Liver (tissue), 9 donors: Measurements from ENCODE around the gene PHLPP1. TPM values are rescaled to one million over a fixed set of nuclear protein-coding genes. Genes with fewer than 3 reads are reported as not detected.

Experiments used
- DNase-seq: peaks from one replicate; pipeline ENCODE4 v3.0.0-alpha.2; 2017; ENCODE audit warnings: low spot score
- H3K27ac ChIP-seq, 2 donors: one replicate each; pipeline ENCODE4 v1.7.0; 2013; ENCODE audit warnings: inconsistent platforms in 2 of 2, low read length in 2 of 2, control low read depth in 1 of 2, low read depth in 1 of 2, mild to moderate bottlenecking in 1 of 2
- H3K27me3 ChIP-seq, 4 donors: one replicate each; pipeline versions ENCODE4 v1.6.1 to v1.7.0; 2013; ENCODE audit warnings: low read length in 3 of 4, inconsistent platforms in 1 of 4, mild to moderate bottlenecking in 1 of 4, moderate library complexity in 1 of 4; ENCODE audit not compliant: control insufficient read depth in 4 of 4, insufficient read depth in 4 of 4
- H3K36me3 ChIP-seq, 4 donors: one replicate each; pipeline versions ENCODE4 v1.6.1 to v1.7.0; 2013; ENCODE audit warnings: low read length in 3 of 4, mild to moderate bottlenecking in 3 of 4, low read depth in 1 of 4, moderate library complexity in 1 of 4; ENCODE audit not compliant: control insufficient read depth in 4 of 4, insufficient read depth in 3 of 4
- H3K4me1 ChIP-seq, 4 donors: one replicate each; pipeline versions ENCODE4 v1.6.1 to v1.7.0; 2013; ENCODE audit warnings: low read length in 3 of 4, mild to moderate bottlenecking in 3 of 4, moderate library complexity in 1 of 4; ENCODE audit not compliant: control insufficient read depth in 4 of 4, insufficient read depth in 4 of 4
- H3K4me3 ChIP-seq, 3 donors: one replicate each; pipeline versions ENCODE4 v1.6.1 to v1.7.0; 2013; ENCODE audit warnings: low read length in 3 of 3, control low read depth in 1 of 3, low read depth in 1 of 3, mild to moderate bottlenecking in 1 of 3
- H3K9ac ChIP-seq, 2 donors: one replicate each; pipeline ENCODE4 v1.7.0; 2013; ENCODE audit warnings: low read length in 2 of 2, mild to moderate bottlenecking in 2 of 2, moderate library complexity in 2 of 2, control low read depth in 1 of 2, low read depth in 1 of 2
- H3K9me3 ChIP-seq, 4 donors: one replicate each; pipeline versions ENCODE4 v1.6.1 to v1.7.0; 2013; ENCODE audit warnings: low read length in 3 of 4; ENCODE audit not compliant: control insufficient read depth in 4 of 4
- ATF3 ChIP-seq: IDR thresholded peaks from 2 replicates; pipeline ENCODE4 v1.6.1; 2016; ENCODE audit warnings: antibody characterized with exemption
- CTCF ChIP-seq: fragments of 150-350 bp; IDR thresholded peaks from 2 replicates; pipeline ENCODE4 v1.5.1; 2017; ENCODE audit warnings: improper control_type of control experiment, low read depth, low read length; ENCODE audit not compliant: missing input control
- EGR1 ChIP-seq, 2 donors: IDR thresholded peaks; 2 replicates each; pipeline ENCODE4 v1.6.1; 2016 to 2018; ENCODE audit warnings: antibody characterized with exemption in 2 of 2, low read depth in 2 of 2
- FOXA1 ChIP-seq: IDR thresholded peaks from 2 replicates; pipeline ENCODE4 v1.6.1; 2016; ENCODE audit warnings: antibody characterized with exemption
- FOXA2 ChIP-seq: IDR thresholded peaks from 2 replicates; pipeline ENCODE4 v1.6.1; 2016; ENCODE audit warnings: antibody characterized with exemption
- GABPA ChIP-seq, 2 donors: IDR thresholded peaks in 1 of 2; conservative IDR thresholded peaks in 1 of 2; 2 replicates each; pipeline ENCODE4 v1.6.1; 2016; ENCODE audit warnings: antibody characterized with exemption in 2 of 2, mild to moderate bottlenecking in 1 of 2, moderate library complexity in 1 of 2
- HNF4A ChIP-seq, 2 donors: conservative IDR thresholded peaks; 2 replicates each; pipeline ENCODE4 v1.6.1; 2016; ENCODE audit warnings: antibody characterized with exemption in 2 of 2, mild to moderate bottlenecking in 2 of 2
- HNF4G ChIP-seq: IDR thresholded peaks from 2 replicates; pipeline ENCODE4 v1.6.1; 2016; ENCODE audit warnings: antibody characterized with exemption
- JUND ChIP-seq, 2 donors: IDR thresholded peaks; 2 replicates each; pipeline ENCODE4 v1.6.1; 2016; ENCODE audit warnings: antibody characterized with exemption in 2 of 2
- NR2F2 ChIP-seq: IDR thresholded peaks from 2 replicates; pipeline ENCODE4 v1.6.1; 2016; ENCODE audit warnings: antibody characterized with exemption
- RAD21 ChIP-seq, 2 donors: IDR thresholded peaks; 2 replicates each; pipeline ENCODE4 v1.6.1; 2016; ENCODE audit warnings: antibody characterized with exemption in 2 of 2, mild to moderate bottlenecking in 2 of 2
- REST ChIP-seq: IDR thresholded peaks from 2 replicates; pipeline ENCODE4 v1.6.1; 2016; ENCODE audit warnings: antibody characterized with exemption, mild to moderate bottlenecking
- RXRA ChIP-seq, 2 donors: IDR thresholded peaks; 2 replicates each; pipeline ENCODE4 v1.6.1; 2017 to 2018; ENCODE audit warnings: antibody characterized with exemption in 2 of 2, mild to moderate bottlenecking in 1 of 2
- SP1 ChIP-seq: IDR thresholded peaks from 2 replicates; pipeline ENCODE4 v1.6.1; 2018; ENCODE audit warnings: antibody characterized with exemption, mild to moderate bottlenecking
- TAF1 ChIP-seq: conservative IDR thresholded peaks from 2 replicates; pipeline ENCODE4 v1.6.1; 2016; ENCODE audit warnings: antibody characterized with exemption, mild to moderate bottlenecking
- YY1 ChIP-seq: IDR thresholded peaks from 2 replicates; pipeline ENCODE4 v1.6.1; 2016; ENCODE audit warnings: antibody characterized with exemption, mild to moderate bottlenecking
- WGBS: extraction: QIAGEN DNeasy Blood & Tissue Kit; methylation state at CpG from one replicate; pipeline ENCODE4 v1.1.7; 2013; 5-methylcytosine and 5-hydroxymethylcytosine counted together
- polyA plus RNA-seq, 2 donors: library from polyadenylated mRNA; stranded (reverse) in 1 of 2; unstranded in 1 of 2; fragments of 200-250 nt in 1 of 2; fragments of >200 nt in 1 of 2; fragmentation: Nextera tagmentation in 1 of 2; extraction: Ambion mirVana in 1 of 2; gene quantifications; one replicate each; pipeline versions ENCODE4 v1.2.1 to v1.2.3, GENCODE V29; 2013 to 2015
- total RNA-seq, 2 donors: library from RNA; depleted of rRNA; stranded (reverse); fragments of >200 nt; gene quantifications; one replicate each; pipeline ENCODE4 v1.2.3, GENCODE V29; 2014
- TF ChIP-seq, protein P1 (sequence below): IDR thresholded peaks from 2 replicates; pipeline ENCODE4 v1.6.1; 2016; ENCODE audit warnings: antibody characterized with exemption
- donor health status: healthy.
- donor health status: healthy.
- donor health status: healthy.
- donor health status: healthy.
- donor health status: healthy.

Gene PHLPP1
- total and polyA plus RNA-seq, 4 donors = 4.2 to 14.5 (median 8.6) TPM

DNA sequence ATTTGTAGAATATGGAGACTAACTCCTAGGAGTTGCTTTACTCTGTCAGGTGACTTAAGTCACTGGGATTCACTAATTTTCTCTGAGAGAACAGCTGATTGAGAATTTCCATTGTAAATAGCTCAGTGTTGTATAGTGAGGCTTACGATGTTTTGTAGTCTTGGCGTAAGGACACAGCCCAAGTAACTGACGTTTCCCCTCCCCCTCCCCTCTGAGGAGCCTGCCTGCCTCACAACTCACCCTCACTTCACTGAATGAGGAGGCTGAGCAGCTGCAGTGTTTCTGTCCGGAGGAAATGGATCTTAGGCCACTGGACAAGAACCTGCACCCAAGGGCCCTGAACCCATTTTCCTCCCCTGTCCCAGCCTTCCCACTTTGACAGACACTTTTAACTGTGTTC lies 264.6 kb downstream of the PHLPP1 start:
- 77% methylated on average over 4 of the region's 4 CpGs for WGBS
- no peak overlapping the region for H3K4me3 ChIP-seq
- H3K27me3 ChIP-seq = no peaks in the 10 kb centered on the region

More for the DNA sequence above, 264.6 kb downstream of the PHLPP1 start:
- Histone ChIP-seq H3K9me3 (no peaks in the 10 kb centered on the region), H3K4me1 (peaks cover 0 to 12% (median 5%) of the 10 kb centered on the region in 4 donors), H3K9ac (no peak overlapping the region), H3K36me3 (peaks cover 4 to 33% (median 17%) of the 10 kb centered on the region in 4 donors), H3K27ac (no peak overlapping the region)
- no peak for TF ChIP-seq HNF4A (conservative IDR thresholded peaks at IDR 0.05)
- TF ChIP-seq, protein P1, sequence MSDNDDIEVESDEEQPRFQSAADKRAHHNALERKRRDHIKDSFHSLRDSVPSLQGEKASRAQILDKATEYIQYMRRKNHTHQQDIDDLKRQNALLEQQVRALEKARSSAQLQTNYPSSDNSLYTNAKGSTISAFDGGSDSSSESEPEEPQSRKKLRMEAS = no peak
- no peak for TF ChIP-seq RAD21 (IDR thresholded peaks at IDR 0.05)
- no peak for TF ChIP-seq REST
- no peak for TF ChIP-seq YY1
- no peak for TF ChIP-seq JUND (IDR thresholded peaks at IDR 0.05)
- no peak for TF ChIP-seq TAF1
- no peak for TF ChIP-seq FOXA1
- no peak for TF ChIP-seq FOXA2
- no peak for TF ChIP-seq EGR1 (IDR thresholded peaks at IDR 0.05; ENCODE audit: low read depth in 2 of 2)
- TF ChIP-seq ATF3 = no peak
- TF ChIP-seq RXRA (IDR thresholded peaks at IDR 0.05) = no peak
- no peak for TF ChIP-seq GABPA (IDR thresholded peaks at IDR 0.05 in 1 of 2, conservative IDR thresholded peaks at IDR 0.05 in 1 of 2)
- no peak for TF ChIP-seq CTCF
- no peak for TF ChIP-seq SP1
- no peak for TF ChIP-seq HNF4G
- TF ChIP-seq NR2F2 = no peak
- DNase-seq = no peak
